GM10248 (cell line): ENCODE results near the gene DNMT3A.

Experiments used
- CTCF ChIA-PET: fragments of 300-600 bp; sonication (Branson Sonifier 250); formaldehyde crosslinking; extraction: SDS; loops from one replicate; lab custom pipeline; 2021; ENCODE audit warnings: antibody characterized with exemption; lab: Yijun Ruan, JAX
- POLR2A ChIA-PET: fragments of 350-650 bp; sonication (Branson Sonifier 250); formaldehyde crosslinking; extraction: SDS; loops from one replicate; lab custom pipeline; 2020; ENCODE audit warnings: antibody characterized with exemption; lab: Yijun Ruan, JAX
- DNase-seq: peaks from one replicate; pipeline ENCODE4 v3.0.0; 2012; ENCODE audit errors: extremely low spot score
- TF ChIP-seq, protein P1 (sequence below): IDR thresholded peaks from 2 replicates; pipeline ENCODE4 v1.5.1; 2012; ENCODE audit warnings: mild to moderate bottlenecking, low read depth; ENCODE audit errors: extremely low read depth, missing control alignments, control extremely low read depth

DNMT3A gene

DNA sequence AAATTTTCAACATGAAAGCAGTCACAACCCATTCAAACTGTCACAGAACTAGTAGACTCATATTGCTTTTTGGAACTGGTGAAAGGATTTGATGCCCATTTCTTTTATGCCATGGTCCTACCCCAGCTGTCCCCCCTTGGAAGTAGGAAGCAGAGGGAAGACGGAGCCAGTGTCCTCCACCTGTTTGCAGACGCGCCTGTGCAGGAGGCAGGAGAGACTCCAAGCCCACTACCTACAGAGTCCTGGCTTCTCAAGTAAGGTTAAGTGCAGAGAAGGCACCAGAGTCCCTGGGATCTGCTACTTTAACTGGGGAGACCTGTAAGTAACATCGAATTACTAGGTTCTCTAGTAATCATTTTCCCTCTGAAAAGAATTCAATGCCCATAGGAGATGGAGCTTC lies 32.7 kb upstream of the DNMT3A start:
- CTCF ChIA-PET: interaction anchor here (1.1 to 7.6 kb wide), 6 partner anchors 8 to 192 kb away, joined by 4 to 70 read pairs (median 47); no protein-coding TSS in a partner anchor
- POLR2A ChIA-PET: no interaction called here
- DNase-seq: no peak
- TF ChIP-seq, protein P1, sequence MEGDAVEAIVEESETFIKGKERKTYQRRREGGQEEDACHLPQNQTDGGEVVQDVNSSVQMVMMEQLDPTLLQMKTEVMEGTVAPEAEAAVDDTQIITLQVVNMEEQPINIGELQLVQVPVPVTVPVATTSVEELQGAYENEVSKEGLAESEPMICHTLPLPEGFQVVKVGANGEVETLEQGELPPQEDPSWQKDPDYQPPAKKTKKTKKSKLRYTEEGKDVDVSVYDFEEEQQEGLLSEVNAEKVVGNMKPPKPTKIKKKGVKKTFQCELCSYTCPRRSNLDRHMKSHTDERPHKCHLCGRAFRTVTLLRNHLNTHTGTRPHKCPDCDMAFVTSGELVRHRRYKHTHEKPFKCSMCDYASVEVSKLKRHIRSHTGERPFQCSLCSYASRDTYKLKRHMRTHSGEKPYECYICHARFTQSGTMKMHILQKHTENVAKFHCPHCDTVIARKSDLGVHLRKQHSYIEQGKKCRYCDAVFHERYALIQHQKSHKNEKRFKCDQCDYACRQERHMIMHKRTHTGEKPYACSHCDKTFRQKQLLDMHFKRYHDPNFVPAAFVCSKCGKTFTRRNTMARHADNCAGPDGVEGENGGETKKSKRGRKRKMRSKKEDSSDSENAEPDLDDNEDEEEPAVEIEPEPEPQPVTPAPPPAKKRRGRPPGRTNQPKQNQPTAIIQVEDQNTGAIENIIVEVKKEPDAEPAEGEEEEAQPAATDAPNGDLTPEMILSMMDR: no peak

DNA sequence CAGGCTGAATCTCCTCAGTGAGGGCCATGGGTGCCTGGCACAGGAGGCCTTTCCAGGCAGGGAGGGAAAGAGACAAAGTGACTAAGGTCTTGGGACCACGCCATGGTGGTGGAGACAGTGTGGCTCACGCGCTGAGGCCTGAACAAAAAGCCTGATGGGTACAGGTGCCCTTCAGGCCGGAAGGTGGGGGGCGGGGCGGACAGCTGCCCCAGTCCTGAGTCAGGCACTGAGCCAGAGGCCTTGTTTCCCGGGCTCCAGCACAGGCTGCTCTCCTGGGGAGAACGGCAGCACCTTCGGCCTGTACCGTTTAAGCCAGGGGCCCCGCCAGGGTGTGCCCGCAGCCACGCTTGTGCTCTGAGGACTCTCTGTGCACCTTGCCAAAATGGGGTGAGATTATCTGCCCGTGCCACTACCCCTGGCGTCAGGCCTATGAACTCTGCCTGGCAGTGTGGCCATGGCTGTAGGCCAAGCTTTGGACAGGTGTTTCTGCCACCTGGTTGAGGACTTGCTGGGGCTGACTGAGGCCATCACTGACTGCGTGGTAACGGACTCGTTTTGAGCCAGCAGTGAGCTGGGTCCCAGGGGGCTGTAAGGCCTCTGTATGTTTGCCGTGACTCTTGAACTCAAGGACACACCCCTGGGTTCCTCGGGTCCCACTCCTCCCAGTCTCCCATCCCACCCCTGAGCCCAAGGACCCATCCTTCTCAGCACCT lies 31.7 kb upstream of the DNMT3A start:
- ChIA-PET CTCF (interaction anchor here (1.9 to 4.6 kb wide), 2 partner anchors 11 to 30 kb away, joined by 6 to 46 read pairs; no protein-coding TSS in a partner anchor), POLR2A (no interaction called here)
- DNase-seq: no peak
- TF ChIP-seq, protein P1: no peak

DNA sequence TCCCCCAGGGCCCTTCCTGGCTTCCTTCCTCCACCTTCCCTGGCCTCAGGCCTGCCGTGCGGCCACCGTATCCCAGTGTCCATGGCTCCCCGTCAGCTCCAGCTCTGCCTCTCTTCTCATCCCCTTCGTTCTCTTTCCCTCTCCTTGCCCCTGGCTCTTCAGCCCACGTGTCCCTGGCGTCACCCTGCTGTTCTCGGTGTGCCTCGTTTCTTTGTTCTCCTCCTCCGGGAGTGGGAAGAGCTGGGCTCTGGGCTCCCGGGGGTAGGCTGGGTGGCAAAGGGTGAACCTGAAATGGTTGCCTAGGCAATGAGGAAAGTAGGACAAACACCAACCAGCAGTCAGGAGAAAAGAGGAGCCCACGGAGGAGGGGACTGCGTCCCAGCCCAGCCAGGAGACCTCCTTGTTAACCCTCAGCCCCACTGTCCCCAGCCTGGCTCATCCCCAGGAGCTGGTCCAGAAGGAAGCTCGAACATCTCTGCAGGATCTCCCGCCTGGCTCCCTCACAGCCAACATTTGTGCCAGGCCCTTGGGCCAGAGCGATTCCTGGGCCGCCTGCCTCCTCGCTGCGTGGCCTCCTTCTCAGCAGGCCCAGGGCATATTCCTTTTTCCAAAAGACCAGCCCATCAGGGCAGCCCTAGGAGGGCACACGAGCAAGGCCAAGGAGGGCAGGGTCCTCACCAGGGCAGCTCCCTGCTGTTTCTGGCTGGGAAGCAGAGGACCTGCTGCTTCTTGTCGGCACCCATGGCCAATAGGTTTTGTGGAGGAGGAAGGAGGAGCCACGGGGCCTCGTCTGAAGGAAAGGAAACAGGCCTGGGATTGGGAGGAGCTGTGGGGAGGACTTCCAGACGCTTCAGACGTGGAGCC lies 30.9 kb upstream of the DNMT3A start:
- TF ChIP-seq, protein P1: no peak
- POLR2A ChIA-PET: interaction anchor here (1.0 kb wide), 1 partner anchor 10 kb away, joined by 11 read pairs; no protein-coding TSS in a partner anchor
- no peak for DNase-seq
- CTCF ChIA-PET: interaction anchor here (0.8 to 4.6 kb wide), 4 partner anchors 10 to 36 kb away, joined by 3 to 46 read pairs (median 6); no protein-coding TSS in a partner anchor

DNA sequence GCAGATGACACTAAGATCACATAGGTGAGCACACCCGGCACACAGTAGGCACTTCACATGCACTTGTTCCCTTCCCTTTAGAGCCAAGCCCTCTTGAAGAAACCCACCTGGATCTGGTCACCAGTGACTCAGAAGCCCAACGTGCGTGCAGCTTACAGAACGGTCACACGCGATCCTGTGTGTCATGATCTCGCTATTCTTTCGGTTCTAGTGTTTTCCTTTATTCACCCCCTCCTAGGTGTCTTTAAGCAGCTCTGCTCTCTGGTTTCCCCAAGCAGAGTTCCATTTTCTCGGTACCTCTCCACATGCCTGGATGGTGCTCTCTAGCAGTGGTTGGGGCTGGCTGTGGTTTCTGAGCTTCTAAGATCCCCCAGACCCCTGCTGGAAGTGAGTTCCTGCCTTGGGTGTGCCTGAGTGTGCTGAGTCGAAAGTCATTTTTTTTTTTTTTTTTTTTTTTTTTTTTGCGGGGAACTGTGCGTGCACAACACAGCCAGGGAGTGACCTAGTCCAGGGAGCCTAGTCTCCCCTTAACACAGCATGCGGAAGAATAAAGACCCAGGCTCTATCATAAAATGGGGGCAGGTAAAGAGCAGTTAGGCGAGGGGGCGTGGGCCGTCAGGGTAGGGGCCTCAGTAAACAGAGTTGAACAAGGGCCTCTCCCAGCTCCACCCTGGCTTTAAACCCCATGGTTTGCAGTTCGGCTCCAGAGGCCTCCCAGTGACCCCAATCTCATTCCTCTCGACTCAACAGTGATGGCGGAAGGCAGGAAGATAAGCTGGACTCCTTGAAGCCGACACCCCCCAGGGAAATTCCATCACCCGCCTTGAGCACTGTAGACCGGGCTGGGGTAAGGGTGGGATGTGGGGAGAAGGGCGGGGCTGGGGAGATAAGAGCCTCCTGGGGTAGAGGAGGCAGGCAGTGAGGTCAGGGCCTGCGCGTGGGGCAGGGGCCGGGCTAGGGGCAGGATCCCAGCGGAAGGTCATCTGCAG lies 29.8 kb upstream of the DNMT3A start:
- ChIA-PET CTCF (interaction anchor here (0.6 to 4.6 kb wide), 4 partner anchors 9 to 293 kb away, joined by 3 to 46 read pairs (median 6); no protein-coding TSS in a partner anchor), POLR2A (interaction anchor here (1.0 kb wide), 1 partner anchor 9 kb away, joined by 11 read pairs; no protein-coding TSS in a partner anchor)
- TF ChIP-seq, protein P1: no peak
- DNase-seq: no peak

DNA sequence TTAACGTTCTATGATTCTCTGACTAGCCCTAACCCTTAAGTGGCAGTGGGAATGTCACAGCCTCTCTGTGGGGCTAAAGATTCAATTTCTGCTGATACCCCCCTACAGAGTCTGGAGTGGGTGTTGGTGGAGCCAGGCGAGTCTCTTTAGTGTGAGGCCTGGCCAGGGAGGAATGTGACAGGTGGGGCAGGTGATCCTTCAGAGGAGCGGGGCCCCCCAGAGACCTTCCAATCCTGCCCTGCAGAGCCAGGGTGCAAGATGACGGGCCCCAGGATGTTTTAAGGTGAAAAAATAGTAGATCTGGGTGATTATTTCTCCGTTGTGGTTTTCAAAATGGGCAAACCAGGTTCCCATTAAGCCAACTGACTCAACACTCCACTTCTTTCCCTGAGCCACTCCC lies 28.2 kb upstream of the DNMT3A start:
- DNase-seq: no peak
- POLR2A ChIA-PET: no interaction called here
- TF ChIP-seq, protein P1: no peak
- CTCF ChIA-PET: interaction anchor here (1.0 to 4.6 kb wide), 2 partner anchors 7 to 38 kb away, joined by 3 to 46 read pairs; no protein-coding TSS in a partner anchor
